ENCODE results near the gene PLAC1.

Gene PLAC1

GRCh38 chrX:134588806-134589205, 69.5 kb downstream of the PLAC1 start (continued):
- TF ChIP-seq TSHZ2 (CRISPR knock-in tag; IDR thresholded peaks at IDR 0.05) (no peak), CREB5 (CRISPR knock-in tag; IDR thresholded peaks at IDR 0.05; ENCODE audit: low read depth) (no peak), PATZ1 (CRISPR knock-in tag; IDR thresholded peaks at IDR 0.05; ENCODE audit: borderline replicate concordance) (no peak), CSDC2 (CRISPR knock-in tag; IDR thresholded peaks at IDR 0.05) (no peak), ZNF8 (CRISPR knock-in tag; IDR thresholded peaks at IDR 0.05) (no peak), TOX (CRISPR knock-in tag; IDR thresholded peaks at IDR 0.05; ENCODE audit: borderline replicate concordance) (no peak), ZC3H10 (CRISPR knock-in tag; IDR thresholded peaks at IDR 0.05) (no peak), GLIS3 (CRISPR knock-in tag; IDR thresholded peaks at IDR 0.05) (no peak)

GRCh38 chrX:134580907-134581306, 77.4 kb downstream of the PLAC1 start:
- TF ChIP-seq CSRNP3 (CRISPR knock-in tag; IDR thresholded peaks at IDR 0.05) (no peak), ARNTL (CRISPR knock-in tag; IDR thresholded peaks at IDR 0.05; ENCODE audit: borderline replicate concordance, low read depth) (no peak), PPARA (CRISPR knock-in tag; IDR thresholded peaks at IDR 0.05; ENCODE audit: borderline replicate concordance) (no peak), ZFP30 (CRISPR knock-in tag; IDR thresholded peaks at IDR 0.05) (no peak)
- peak; percentile 33 for ATAC-seq

- TF ChIP-seq CREB5 (CRISPR knock-in tag; IDR thresholded peaks at IDR 0.05; ENCODE audit: low read depth) (no peak), ESRRG (CRISPR knock-in tag; IDR thresholded peaks at IDR 0.05) (no peak), ZFP3 (CRISPR knock-in tag; IDR thresholded peaks at IDR 0.05) (no peak), TSHZ2 (CRISPR knock-in tag; IDR thresholded peaks at IDR 0.05) (no peak), RARB (CRISPR knock-in tag; IDR thresholded peaks at IDR 0.05) (no peak), PATZ1 (CRISPR knock-in tag; IDR thresholded peaks at IDR 0.05; ENCODE audit: borderline replicate concordance) (no peak), ZNF8 (CRISPR knock-in tag; IDR thresholded peaks at IDR 0.05) (no peak), ZNF565 (CRISPR knock-in tag; conservative IDR thresholded peaks at IDR 0.05; ENCODE audit: low read depth) (no peak)
- ATAC-seq, result no peak
These were observed 84.6 kb downstream of the PLAC1 start for GRCh38 chrX:134573683-134574035.
